HEK293 (cell line): ENCODE data around the gene AGBL2.

ENCODE experiments used
- ZNF223 ChIP-seq: fragments of 450-650 bp; formaldehyde crosslinking; IDR thresholded peaks from 2 replicates; pipeline ENCODE4 v1.5.1; 2016; ENCODE audit warnings: missing biosample characterization, missing genetic modification characterization
- ZNF561 ChIP-seq: fragments of 450-650 bp; IDR thresholded peaks from 2 replicates; pipeline ENCODE4 v1.5.1; 2018; ENCODE audit warnings: missing biosample characterization, missing genetic modification characterization, borderline replicate concordance
- ZNF596 ChIP-seq: fragments of 450-650 bp; IDR thresholded peaks from 2 replicates; pipeline ENCODE4 v1.5.0; 2018; ENCODE audit warnings: missing biosample characterization, mild to moderate bottlenecking, missing genetic modification characterization, moderate library complexity
- ZNF830 ChIP-seq: fragments of 450-650 bp; IDR thresholded peaks from 2 replicates; pipeline ENCODE4 v1.5.0; 2018; ENCODE audit warnings: missing biosample characterization, missing genetic modification characterization, low read depth, mild to moderate bottlenecking, moderate library complexity
- TF ChIP-seq, protein P1 (sequence below): fragments of 450-650 bp; formaldehyde crosslinking; IDR thresholded peaks from 2 replicates; pipeline ENCODE4 v1.5.1; 2016; ENCODE audit warnings: missing biosample characterization, missing genetic modification characterization
- TF ChIP-seq, protein P2 (sequence below): fragments of 450-650 bp; formaldehyde crosslinking; IDR thresholded peaks from 2 replicates; pipeline ENCODE4 v1.5.1; 2016; ENCODE audit warnings: missing biosample characterization, missing genetic modification characterization

DNA sequence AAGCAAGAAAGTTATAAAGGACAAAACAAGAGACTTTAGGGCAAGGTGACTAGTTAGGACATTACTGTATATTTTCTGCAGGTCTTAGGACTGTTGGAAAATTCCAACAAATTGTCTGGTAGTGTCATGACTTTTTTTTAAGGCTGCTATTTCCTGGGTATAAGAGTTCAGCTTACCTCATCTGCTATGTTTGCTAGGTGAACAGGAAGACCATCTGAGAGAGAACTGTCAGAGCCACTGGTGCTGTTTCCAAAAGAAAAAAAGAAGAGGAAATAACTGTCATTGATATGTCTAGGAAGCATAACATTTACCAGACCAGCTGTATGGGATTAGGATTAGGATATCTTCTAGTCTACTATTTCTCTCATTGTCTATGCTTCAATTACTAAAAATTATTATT lies 46.5 kb downstream of the AGBL2 start:
- no peak for TF ChIP-seq ZNF223 (tag by site-specific recombination)
- TF ChIP-seq, protein P1, sequence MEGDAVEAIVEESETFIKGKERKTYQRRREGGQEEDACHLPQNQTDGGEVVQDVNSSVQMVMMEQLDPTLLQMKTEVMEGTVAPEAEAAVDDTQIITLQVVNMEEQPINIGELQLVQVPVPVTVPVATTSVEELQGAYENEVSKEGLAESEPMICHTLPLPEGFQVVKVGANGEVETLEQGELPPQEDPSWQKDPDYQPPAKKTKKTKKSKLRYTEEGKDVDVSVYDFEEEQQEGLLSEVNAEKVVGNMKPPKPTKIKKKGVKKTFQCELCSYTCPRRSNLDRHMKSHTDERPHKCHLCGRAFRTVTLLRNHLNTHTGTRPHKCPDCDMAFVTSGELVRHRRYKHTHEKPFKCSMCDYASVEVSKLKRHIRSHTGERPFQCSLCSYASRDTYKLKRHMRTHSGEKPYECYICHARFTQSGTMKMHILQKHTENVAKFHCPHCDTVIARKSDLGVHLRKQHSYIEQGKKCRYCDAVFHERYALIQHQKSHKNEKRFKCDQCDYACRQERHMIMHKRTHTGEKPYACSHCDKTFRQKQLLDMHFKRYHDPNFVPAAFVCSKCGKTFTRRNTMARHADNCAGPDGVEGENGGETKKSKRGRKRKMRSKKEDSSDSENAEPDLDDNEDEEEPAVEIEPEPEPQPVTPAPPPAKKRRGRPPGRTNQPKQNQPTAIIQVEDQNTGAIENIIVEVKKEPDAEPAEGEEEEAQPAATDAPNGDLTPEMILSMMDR (tag by site-specific recombination) = no peak
- TF ChIP-seq ZNF596 (tag by site-specific recombination) = no peak
- no peak for TF ChIP-seq ZNF561 (tag by site-specific recombination)
- TF ChIP-seq ZNF830 (tag by site-specific recombination) = no peak
- TF ChIP-seq, protein P2, sequence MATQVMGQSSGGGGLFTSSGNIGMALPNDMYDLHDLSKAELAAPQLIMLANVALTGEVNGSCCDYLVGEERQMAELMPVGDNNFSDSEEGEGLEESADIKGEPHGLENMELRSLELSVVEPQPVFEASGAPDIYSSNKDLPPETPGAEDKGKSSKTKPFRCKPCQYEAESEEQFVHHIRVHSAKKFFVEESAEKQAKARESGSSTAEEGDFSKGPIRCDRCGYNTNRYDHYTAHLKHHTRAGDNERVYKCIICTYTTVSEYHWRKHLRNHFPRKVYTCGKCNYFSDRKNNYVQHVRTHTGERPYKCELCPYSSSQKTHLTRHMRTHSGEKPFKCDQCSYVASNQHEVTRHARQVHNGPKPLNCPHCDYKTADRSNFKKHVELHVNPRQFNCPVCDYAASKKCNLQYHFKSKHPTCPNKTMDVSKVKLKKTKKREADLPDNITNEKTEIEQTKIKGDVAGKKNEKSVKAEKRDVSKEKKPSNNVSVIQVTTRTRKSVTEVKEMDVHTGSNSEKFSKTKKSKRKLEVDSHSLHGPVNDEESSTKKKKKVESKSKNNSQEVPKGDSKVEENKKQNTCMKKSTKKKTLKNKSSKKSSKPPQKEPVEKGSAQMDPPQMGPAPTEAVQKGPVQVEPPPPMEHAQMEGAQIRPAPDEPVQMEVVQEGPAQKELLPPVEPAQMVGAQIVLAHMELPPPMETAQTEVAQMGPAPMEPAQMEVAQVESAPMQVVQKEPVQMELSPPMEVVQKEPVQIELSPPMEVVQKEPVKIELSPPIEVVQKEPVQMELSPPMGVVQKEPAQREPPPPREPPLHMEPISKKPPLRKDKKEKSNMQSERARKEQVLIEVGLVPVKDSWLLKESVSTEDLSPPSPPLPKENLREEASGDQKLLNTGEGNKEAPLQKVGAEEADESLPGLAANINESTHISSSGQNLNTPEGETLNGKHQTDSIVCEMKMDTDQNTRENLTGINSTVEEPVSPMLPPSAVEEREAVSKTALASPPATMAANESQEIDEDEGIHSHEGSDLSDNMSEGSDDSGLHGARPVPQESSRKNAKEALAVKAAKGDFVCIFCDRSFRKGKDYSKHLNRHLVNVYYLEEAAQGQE (tag by site-specific recombination) = no peak
